ENCODE results near the gene MRPS35.

- no peak for TF ChIP-seq CTCF (IDR thresholded peaks at IDR 0.05)
- no peak for TF ChIP-seq POLR2AphosphoS5 (IDR thresholded peaks at IDR 0.05)
Measured at GRCh38 chr12:27751386-27752047, 40.9 kb downstream of the MRPS35 start.

Data from prostate gland (tissue), 2 donors.